Epithelial cell of proximal tubule (primary cell): ENCODE measurements around the gene IL13RA1. TPM values are rescaled to one million over a fixed set of nuclear protein-coding genes. Genes with fewer than 3 reads are reported as not detected.

Experiments
- DNase-seq: peaks from one replicate; pipeline ENCODE4 v3.0.0-alpha.2; 2011; ENCODE audit warnings: low read depth
- H3K4me3 ChIP-seq: 2 replicates; pipeline ENCODE4 v1.5.1; 2011; ENCODE audit warnings: low read depth, mild to moderate bottlenecking, low read length
- total RNA-seq: library from RNA; depleted of rRNA; stranded (reverse); fragments of >200 nt; gene quantifications from 2 replicates; pipeline ENCODE4 v1.2.3, GENCODE V29; 2015
- TF ChIP-seq, protein P1 (sequence below): conservative IDR thresholded peaks from 2 replicates; pipeline ENCODE4 v1.5.1; 2012; ENCODE audit warnings: low read depth, mild to moderate bottlenecking, low read length

The IL13RA1 gene
- total RNA-seq, 1 donor from 2014 or later: 34.0 TPM

DNA sequence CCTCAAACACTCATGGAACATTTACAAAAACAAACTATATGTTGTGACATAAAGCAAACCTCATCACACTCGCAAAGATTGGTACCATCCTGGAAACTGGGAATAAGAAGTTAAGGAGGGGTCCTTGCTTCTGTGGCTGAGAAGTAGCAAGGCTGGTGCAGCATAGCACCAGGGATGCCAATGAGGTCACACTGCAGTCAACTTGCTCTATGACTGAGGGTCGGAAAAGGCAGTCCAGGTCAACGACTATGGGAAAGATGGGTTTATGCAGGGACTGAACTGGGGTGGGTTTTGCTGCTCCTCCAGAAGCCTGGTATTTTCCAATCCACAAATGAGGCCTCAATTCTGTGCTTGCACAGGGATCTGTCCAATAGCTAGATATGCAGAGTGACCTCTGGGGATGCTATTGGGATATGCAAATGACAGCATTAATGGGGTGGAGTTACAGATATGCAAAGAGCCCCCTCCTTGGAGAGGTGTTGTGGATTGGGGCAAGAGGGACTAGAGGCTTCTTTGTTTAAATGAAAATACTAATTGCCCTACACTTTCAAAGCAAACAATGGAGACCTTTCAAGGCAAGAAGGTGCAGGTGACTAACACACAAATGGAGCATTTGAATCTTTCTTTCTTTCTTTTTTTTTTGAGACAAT is 7.2 kb upstream of the IL13RA1 start:
- TF ChIP-seq, protein P1, sequence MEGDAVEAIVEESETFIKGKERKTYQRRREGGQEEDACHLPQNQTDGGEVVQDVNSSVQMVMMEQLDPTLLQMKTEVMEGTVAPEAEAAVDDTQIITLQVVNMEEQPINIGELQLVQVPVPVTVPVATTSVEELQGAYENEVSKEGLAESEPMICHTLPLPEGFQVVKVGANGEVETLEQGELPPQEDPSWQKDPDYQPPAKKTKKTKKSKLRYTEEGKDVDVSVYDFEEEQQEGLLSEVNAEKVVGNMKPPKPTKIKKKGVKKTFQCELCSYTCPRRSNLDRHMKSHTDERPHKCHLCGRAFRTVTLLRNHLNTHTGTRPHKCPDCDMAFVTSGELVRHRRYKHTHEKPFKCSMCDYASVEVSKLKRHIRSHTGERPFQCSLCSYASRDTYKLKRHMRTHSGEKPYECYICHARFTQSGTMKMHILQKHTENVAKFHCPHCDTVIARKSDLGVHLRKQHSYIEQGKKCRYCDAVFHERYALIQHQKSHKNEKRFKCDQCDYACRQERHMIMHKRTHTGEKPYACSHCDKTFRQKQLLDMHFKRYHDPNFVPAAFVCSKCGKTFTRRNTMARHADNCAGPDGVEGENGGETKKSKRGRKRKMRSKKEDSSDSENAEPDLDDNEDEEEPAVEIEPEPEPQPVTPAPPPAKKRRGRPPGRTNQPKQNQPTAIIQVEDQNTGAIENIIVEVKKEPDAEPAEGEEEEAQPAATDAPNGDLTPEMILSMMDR: no peak
- no peak overlapping the region for H3K4me3 ChIP-seq
- no peak for DNase-seq

DNA sequence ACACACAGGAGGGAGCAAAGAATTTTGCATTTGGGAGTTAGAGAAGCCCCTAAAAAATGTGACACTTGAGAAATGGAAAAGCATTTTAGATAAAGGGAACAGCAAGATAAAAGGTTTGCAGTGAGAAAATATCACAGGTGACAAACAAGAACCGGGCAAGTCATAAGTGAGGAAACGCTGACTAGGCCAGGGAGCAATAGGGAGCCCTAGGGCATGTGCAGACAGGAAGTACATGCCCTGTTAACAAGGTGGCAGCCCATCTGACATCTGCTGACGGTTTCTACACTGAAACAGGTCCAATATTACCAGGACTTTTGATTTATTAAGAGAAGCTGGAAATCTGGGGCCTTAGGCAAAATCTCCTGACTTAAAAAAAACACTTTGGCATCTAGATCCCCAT is 4.0 kb upstream of the IL13RA1 start:
- H3K4me3 ChIP-seq: no peak overlapping the region
- TF ChIP-seq, protein P1: no peak
- DNase-seq: no peak

DNA sequence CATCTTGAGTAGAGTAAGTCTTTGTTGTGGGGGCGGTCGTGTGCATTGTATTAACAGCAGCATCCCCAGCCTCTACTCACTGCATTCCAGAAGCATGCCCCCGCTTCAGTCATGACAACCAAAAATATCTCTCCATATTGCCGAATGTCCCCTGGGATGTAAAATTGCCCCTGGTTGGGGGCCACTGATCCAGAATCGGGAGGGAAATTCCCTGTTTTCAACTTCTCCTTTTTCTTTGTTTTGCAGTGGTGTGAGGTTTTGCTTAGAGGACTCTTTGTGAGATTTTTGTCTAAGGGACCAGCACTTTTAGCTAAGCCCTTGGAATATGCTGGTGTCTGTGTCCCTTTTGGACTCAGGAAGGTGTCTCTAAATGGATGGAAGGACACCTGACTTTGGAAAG is 3.0 kb upstream of the IL13RA1 start:
- TF ChIP-seq, protein P1: no peak
- DNase-seq: no peak
- no peak overlapping the region for H3K4me3 ChIP-seq

DNA sequence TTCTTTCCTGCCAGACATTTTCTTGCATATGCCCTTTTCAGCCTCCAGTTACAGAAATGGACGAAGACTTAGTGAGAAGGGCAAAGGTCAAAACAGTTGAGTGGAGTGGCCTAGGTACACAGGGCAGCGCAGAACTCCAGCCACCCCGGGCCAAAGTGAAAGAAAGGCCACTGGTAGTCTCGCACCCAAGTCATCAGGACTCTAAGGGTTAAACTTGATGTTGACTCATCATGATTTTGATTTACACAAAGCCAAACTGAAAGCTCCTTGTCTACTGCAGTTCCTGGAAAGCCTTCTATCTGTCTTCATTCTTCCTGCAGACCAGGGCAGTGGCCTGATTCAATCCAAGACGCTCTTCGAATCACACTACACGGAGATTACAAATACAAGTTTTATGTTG is 2.6 kb upstream of the IL13RA1 start:
- TF ChIP-seq, protein P1: no peak
- no peak for DNase-seq
- no peak overlapping the region for H3K4me3 ChIP-seq

DNA sequence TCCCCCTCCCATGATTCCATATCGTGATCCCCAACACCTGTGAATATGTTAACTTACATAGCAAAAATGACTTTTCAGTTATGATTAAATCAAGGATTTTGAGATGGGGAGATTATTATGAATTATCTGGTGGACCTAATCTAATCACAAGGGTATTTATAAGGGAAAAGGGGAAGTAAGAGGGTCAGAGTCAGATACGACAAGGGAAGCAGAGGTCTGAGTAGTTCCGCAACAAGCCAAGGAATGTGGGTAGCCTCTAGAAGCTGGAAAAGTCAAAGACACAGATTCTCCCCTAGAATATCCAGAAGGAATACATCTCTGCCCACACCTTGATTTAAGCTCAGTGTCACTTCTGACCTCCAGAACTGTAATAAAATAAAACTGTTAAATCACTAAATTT is 1.0 kb upstream of the IL13RA1 start:
- TF ChIP-seq, protein P1: no peak
- H3K4me3 ChIP-seq: no peak overlapping the region
- no peak for DNase-seq

DNA sequence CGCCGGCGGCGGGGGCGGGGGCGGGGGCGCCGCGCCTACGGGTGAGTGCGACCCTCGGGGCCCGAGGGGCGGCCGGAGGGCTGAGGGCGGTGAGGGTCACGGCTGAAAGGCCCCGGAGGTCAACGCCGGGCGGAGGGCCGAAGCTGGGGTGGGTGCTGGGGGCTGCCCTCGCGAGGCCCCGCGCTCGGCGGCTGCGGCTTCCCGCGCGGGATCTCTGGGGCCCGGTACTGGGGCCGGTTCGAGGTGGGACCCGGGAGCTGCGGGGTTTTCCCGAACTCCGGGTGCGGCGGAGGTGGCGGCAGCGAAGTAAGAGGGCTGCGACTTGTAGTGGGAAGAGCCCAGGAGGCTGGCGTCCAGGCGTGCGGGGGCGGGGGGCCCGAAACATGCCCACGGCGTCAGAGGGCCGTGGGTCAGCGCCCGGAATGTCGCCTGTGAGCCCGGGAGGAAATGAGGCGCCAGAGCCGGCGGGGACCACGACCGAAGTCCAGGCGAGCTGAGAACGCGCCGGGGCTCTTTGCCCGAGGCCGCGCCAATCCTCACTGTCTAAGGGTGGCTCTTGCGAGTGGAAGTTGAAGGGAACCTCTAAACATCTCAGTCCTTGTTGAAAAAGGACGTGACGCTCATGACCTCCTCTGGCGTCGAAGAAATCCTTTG is 407 bp downstream of the IL13RA1 start:
- no peak for DNase-seq
- peak overlapping the region; percentile 68 for H3K4me3 ChIP-seq
- TF ChIP-seq, protein P1: no peak

DNA sequence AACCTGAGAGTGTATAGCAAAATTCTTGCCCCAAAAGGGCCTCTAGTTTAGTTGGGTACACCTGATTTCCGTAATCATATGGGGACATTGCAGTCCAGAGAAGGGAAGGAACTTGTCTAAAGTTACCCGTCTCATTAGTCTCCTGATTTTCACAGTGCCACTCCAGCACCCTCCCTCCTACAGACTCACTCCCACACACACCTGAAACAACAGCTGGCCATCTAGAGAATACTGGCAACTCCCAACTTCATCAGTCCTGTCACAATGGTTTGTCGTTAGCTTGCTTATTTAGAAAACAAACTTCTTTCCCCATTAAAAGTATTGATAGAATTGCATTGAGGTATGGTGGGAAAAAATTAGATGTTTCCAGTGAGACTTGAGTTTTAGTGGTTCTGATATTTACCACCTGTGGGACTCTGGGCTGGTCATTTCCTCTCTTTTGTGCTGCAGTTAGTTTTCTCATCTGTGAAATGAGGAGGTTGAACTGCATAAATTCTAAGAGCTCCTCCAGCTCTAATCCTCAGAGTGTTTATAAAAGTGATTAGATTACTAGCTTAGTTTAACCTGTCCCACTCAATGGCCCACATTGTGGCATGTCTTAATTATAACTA is 1.7 kb downstream of the IL13RA1 start:
- no peak for DNase-seq
- TF ChIP-seq, protein P1: no peak
- peak overlapping the region; percentile 68 for H3K4me3 ChIP-seq
